Upper lobe of left lung (tissue), 6 donors: Measurements from ENCODE around the gene MACROD2. TPM values are rescaled to one million over a fixed set of nuclear protein-coding genes. Genes with fewer than 3 reads are reported as not detected.

ENCODE experiments used
- ATAC-seq, 2 donors: fragments of 200-7000 bp; cut with Tn5 transposase; one replicate each; pipeline ENCODE4 v1.9.1; 2022; ENCODE audit warnings: mild to moderate bottlenecking in 2 of 2, moderate library complexity in 2 of 2; ENCODE audit not compliant: low FRiP score in 2 of 2
- DNase-seq, 2 donors: peaks; one replicate each; pipeline ENCODE4 v3.0.0-alpha.2; 2019 to 2020
- H3K27ac ChIP-seq, 4 donors: fragments of 200-600 bp; sonication (generic); one replicate each; pipeline ENCODE4 v1.5.1; 2016 to 2019
- H3K27me3 ChIP-seq, 4 donors: fragments of 200-600 bp; sonication (generic); one replicate each; pipeline ENCODE4 v1.5.1; 2017 to 2019
- H3K36me3 ChIP-seq, 4 donors: fragments of 200-600 bp; sonication (generic); one replicate each; pipeline ENCODE4 v1.5.1; 2016 to 2019
- H3K4me1 ChIP-seq, 4 donors: fragments of 200-600 bp; sonication (generic); one replicate each; pipeline ENCODE4 v1.5.1; 2018 to 2019
- H3K4me3 ChIP-seq, 4 donors: fragments of 200-600 bp; sonication (generic); one replicate each; pipeline ENCODE4 v1.5.1; 2017 to 2019; ENCODE audit warnings: mild to moderate bottlenecking in 2 of 4, moderate library complexity in 1 of 4
- H3K9me3 ChIP-seq, 4 donors: fragments of 200-600 bp; sonication (generic); one replicate each; pipeline ENCODE4 v1.5.1; 2018 to 2019
- EP300 ChIP-seq, 4 donors: sonication (generic); formaldehyde crosslinking; IDR thresholded peaks; one replicate each; pipeline ENCODE4 v1.5.1; 2017; ENCODE audit warnings: antibody characterized with exemption in 4 of 4, control low read depth in 2 of 4
- POLR2A ChIP-seq, 4 donors: fragments of 450-650 bp; IDR thresholded peaks; one replicate each; pipeline ENCODE4 v1.5.1; 2016 to 2017; ENCODE audit warnings: antibody characterized with exemption in 4 of 4, mild to moderate bottlenecking in 2 of 4
- POLR2AphosphoS5 ChIP-seq, 2 donors: sonication (generic); formaldehyde crosslinking; IDR thresholded peaks; one replicate each; pipeline ENCODE4 v1.5.1; 2017; ENCODE audit warnings: antibody characterized with exemption in 2 of 2
- WGBS, 2 donors: methylation state at CpG; one replicate each; pipeline ENCODE4 v1.1.5; 2017 to 2018; 5-methylcytosine and 5-hydroxymethylcytosine counted together
- total RNA-seq, 6 donors: library from RNA; depleted of rRNA in 4 of 6; stranded (reverse); fragments of >200 nt in 4 of 6; gene quantifications; one replicate each; pipeline versions ENCODE4 v1.1.0 to v1.2.1, GENCODE V29; 2016 to 2021
- TF ChIP-seq, protein P1 (sequence below), 6 experiments: fragments of 450-650 bp in 4 of 6; fragments of 200-600 bp in 2 of 6; sonication (generic) in 2 of 6; IDR thresholded peaks; one replicate each; pipeline ENCODE4 v1.5.1; 2016 to 2019; ENCODE audit warnings: antibody characterized with exemption in 6 of 6
- donor health status: DM: no; HTN: no; CAD: no; lungs with moderate emphysema.
- donor health status: DM: no; HTN: yes; CAD: no; lungs with severe emphysema.

MACROD2 gene
- total RNA-seq, 6 donors from 2014 or later, result 20.7 to 84.3 (median 36.3) TPM

DNA sequence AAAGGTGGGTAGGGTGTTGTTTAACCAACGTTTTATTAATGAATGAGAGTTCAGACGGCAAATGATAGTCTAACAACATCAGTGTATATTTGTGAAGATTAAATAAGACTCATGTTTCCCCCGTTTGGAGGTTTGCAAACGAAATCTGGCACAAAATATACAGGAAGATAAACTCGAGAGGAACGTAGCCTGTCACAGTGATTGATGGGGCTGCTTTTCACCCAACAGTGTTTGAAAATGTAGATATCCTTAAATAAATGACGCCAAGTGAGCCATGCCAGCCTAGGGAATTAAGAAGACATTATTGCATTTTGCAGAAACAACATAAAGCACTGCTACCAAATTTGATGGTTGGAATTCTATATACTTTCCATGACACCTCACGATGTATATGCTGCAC lies 1038.6 kb downstream of the MACROD2 start:
- no peak for ATAC-seq
- WGBS, 2 donors, result 37 to 49% methylated on average over 8 of the region's 8 CpGs
- DNase-seq, result no peak

DNA sequence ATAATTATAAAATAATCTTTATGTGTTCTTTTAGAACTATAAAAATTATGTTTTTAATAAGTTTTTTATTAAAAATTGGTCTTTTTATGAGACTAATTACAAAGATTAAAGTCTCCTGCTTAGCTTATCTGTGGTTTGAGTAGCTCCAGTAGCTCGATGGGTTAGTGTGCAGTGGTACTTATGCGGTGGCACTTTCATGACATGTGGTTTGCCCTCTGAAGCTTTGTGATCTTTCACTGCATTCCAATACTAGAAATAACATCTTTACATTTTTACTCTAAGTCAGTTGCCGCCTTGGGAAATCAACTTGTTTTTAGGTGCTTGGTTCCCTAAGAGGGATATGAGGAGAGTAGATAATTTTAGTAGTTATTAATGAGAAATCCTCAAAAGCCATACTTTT lies 1041.6 kb downstream of the MACROD2 start:
- Histone ChIP-seq H3K9me3 (peaks cover 0 to 4% (median 0%) of the 10 kb centered on the region in 4 donors), H3K27me3 (no peaks in the 10 kb centered on the region), H3K4me1 (peaks cover 0 to 2% (median 0%) of the 10 kb centered on the region in 4 donors), H3K36me3 (no peaks in the 10 kb centered on the region), H3K27ac (no peak overlapping the region), H3K4me3 (no peak overlapping the region)
- DNase-seq, result no peak
- 65 to 77% methylated on average over 3 of the region's 3 CpGs for WGBS, 2 donors
- TF ChIP-seq POLR2AphosphoS5 (IDR thresholded peaks at IDR 0.05) (no peak), EP300 (IDR thresholded peaks at IDR 0.05) (no peak), POLR2A (IDR thresholded peaks at IDR 0.05) (no peak)
- TF ChIP-seq, protein P1, sequence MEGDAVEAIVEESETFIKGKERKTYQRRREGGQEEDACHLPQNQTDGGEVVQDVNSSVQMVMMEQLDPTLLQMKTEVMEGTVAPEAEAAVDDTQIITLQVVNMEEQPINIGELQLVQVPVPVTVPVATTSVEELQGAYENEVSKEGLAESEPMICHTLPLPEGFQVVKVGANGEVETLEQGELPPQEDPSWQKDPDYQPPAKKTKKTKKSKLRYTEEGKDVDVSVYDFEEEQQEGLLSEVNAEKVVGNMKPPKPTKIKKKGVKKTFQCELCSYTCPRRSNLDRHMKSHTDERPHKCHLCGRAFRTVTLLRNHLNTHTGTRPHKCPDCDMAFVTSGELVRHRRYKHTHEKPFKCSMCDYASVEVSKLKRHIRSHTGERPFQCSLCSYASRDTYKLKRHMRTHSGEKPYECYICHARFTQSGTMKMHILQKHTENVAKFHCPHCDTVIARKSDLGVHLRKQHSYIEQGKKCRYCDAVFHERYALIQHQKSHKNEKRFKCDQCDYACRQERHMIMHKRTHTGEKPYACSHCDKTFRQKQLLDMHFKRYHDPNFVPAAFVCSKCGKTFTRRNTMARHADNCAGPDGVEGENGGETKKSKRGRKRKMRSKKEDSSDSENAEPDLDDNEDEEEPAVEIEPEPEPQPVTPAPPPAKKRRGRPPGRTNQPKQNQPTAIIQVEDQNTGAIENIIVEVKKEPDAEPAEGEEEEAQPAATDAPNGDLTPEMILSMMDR (IDR thresholded peaks at IDR 0.05), result no peak
- no peak for ATAC-seq

More for the DNA sequence above, 1038.6 kb downstream of the MACROD2 start:
- peaks cover 0 to 7% (median 0%) of the 10 kb centered on the region in 4 donors for H3K9me3 ChIP-seq
- H3K27ac ChIP-seq, result no peak overlapping the region
- TF ChIP-seq, protein P1 (IDR thresholded peaks at IDR 0.05), result no peak
- H3K4me3 ChIP-seq, result no peak overlapping the region
- H3K36me3 ChIP-seq, result no peaks in the 10 kb centered on the region
- peaks cover 0 to 2% (median 0%) of the 10 kb centered on the region in 4 donors for H3K4me1 ChIP-seq
- H3K27me3 ChIP-seq, result no peaks in the 10 kb centered on the region

DNA sequence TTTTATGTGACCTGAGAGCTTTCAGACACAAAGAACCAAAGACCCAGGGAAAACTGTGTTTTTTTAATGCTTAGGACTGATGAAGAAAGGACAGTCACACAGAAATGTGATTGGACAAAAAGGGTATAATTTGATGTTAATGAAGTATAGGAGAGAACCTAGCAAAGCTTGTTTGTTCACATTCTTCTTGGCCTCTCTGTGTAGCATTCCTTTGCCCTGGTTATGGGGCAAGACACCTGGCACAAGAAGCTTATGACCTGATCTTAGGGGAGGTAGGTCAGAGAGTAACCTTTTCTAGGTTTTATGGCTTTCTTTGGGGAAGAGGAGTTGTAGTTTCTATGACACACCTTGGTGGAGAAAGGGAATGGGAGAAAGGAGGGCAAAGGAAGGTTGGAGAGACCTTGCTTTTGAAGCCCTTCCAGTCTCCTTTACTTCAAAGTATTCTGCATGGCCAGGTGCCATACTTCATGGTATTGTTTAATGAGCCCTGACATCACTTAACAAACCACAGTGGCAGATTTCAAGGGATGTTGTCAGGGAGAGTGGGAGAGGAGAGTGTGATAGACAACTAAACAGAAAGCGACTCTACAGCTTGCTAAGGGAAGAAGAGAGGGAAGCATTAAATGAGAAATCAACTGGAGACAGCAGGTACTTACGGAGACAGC lies 1043.9 kb downstream of the MACROD2 start:
- Histone ChIP-seq H3K27ac (peak overlapping the region; percentile 12 to 60 (median 26)), H3K4me1 (peaks cover 0 to 5% (median 0%) of the 10 kb centered on the region in 4 donors), H3K4me3 (no peak overlapping the region), H3K27me3 (no peaks in the 10 kb centered on the region), H3K36me3 (no peaks in the 10 kb centered on the region), H3K9me3 (no peaks in the 10 kb centered on the region)
- ATAC-seq (peak in 1 of 2 donors; percentile 85), DNase-seq (peak in 1 of 2 donors; percentile 60)
- WGBS, 2 donors, result 60 to 66% methylated on average over 2 of the region's 2 CpGs
- TF ChIP-seq, protein P1 (IDR thresholded peaks at IDR 0.05), result no peak
- TF ChIP-seq EP300 (IDR thresholded peaks at IDR 0.05) (peak in 1 of 4 donors; percentile 52), POLR2A (IDR thresholded peaks at IDR 0.05) (no peak)

DNA sequence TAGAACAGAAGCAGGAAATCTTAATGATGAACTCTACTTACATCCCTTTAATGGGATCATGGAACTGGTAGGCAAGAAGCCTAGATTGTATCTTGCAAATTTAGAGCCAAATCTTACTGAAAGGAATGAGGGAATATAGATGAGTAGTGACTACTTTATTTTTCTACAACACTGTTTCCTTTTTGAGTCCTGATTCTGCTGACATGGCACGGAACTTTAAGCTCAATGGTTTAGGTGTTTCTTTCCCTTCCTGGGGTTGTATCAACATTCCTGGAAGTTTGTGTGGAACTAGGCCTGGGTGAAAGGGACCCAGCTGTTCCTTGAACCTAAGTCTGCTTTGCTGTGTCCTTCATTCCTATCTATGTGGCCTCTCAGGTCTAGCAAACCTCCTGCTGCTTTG lies 1047.4 kb downstream of the MACROD2 start:
- H3K4me1 ChIP-seq, result peaks cover 0 to 21% (median 0%) of the 10 kb centered on the region in 4 donors
- no peak overlapping the region for H3K4me3 ChIP-seq
- H3K27me3 ChIP-seq, result no peaks in the 10 kb centered on the region
- WGBS, 2 donors, result 95 to 97% methylated on average over 1 of the region's 1 CpG
- no peaks in the 10 kb centered on the region for H3K9me3 ChIP-seq
- no peak overlapping the region for H3K27ac ChIP-seq
- ATAC-seq (no peak), DNase-seq (no peak)
- H3K36me3 ChIP-seq, result no peaks in the 10 kb centered on the region
- TF ChIP-seq, protein P1 (IDR thresholded peaks at IDR 0.05), result no peak
- TF ChIP-seq POLR2AphosphoS5 (IDR thresholded peaks at IDR 0.05), result no peak
- no peak for TF ChIP-seq POLR2A (IDR thresholded peaks at IDR 0.05)
- TF ChIP-seq EP300 (IDR thresholded peaks at IDR 0.05), result no peak

DNA sequence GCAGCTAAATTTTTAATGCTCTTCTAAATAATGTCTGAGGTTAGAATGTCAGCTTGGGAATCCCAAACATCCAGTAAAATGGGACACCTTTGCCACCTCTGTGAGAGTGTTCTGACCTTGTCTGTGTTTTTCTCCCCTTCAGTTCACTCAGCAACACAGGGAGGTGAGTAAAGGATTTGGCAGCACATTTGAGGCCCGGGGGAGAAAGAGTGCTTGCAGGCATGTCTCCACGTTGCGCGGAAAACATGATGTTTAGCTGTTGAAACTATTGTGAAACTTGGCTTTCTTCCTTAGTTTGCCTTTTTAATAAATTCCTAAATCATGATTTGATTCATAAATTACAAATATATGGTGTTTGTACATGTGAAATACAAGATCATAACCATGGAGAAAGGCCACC lies 1049.9 kb downstream of the MACROD2 start:
- peak in 1 of 2 donors; percentile 92 for ATAC-seq

More for the DNA sequence above, 1049.9 kb downstream of the MACROD2 start:
- WGBS, 2 donors, result 40 to 41% methylated on average over 4 of the region's 4 CpGs
- H3K4me3 ChIP-seq, result no peak overlapping the region
- peaks cover 0 to 19% (median 0%) of the 10 kb centered on the region in 4 donors for H3K4me1 ChIP-seq
- no peaks in the 10 kb centered on the region for H3K36me3 ChIP-seq
- no peaks in the 10 kb centered on the region for H3K9me3 ChIP-seq
- DNase-seq, result peak in 1 of 2 donors; percentile 37
- H3K27me3 ChIP-seq, result no peaks in the 10 kb centered on the region
- TF ChIP-seq POLR2A (IDR thresholded peaks at IDR 0.05), result no peak
- TF ChIP-seq EP300 (IDR thresholded peaks at IDR 0.05), result no peak
- TF ChIP-seq POLR2AphosphoS5 (IDR thresholded peaks at IDR 0.05), result no peak
- TF ChIP-seq, protein P1 (IDR thresholded peaks at IDR 0.05), result no peak
- no peak overlapping the region for H3K27ac ChIP-seq
